Uterus (tissue), 2 donors: ENCODE measurements around the gene TOP1.

Experiments
- POLR2A ChIP-seq, 2 donors: fragments of 450-650 bp; IDR thresholded peaks; one replicate each; pipeline ENCODE4 v1.6.1; 2016; ENCODE audit warnings: antibody characterized with exemption in 2 of 2, mild to moderate bottlenecking in 1 of 2, moderate library complexity in 1 of 2
- TF ChIP-seq, protein P1 (sequence below), 4 experiments: fragments of 200-600 bp in 2 of 4; fragments of 450-650 bp in 2 of 4; sonication (generic) in 2 of 4; IDR thresholded peaks; one replicate each; pipeline ENCODE4 v1.5.1; 2016 to 2019; ENCODE audit warnings: antibody characterized with exemption in 4 of 4, mild to moderate bottlenecking in 2 of 4, moderate library complexity in 1 of 4

DNA sequence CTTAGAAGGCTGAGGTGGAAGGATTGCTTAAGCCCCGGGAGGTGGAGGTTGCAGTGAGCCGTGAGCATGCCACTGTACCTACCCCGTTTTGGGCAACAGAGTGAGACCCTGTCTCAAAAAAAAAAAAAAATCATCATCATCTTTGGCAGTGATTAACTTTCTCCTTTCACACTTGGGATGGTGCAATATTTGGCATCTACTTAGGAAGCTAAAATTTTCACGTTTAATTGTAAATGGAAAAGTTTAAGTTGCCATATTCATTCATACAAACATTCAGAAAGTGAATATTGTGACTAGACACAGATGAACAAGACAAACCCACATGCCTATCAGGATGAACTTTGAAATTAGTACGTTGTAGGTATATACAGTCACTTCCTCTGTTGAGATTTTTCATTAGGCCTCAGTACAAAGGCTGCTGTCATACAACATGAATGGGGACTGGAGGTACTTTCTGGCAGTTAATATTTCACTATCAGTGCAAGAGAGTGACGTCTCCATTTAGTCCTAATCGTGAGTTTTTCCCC lies 10.3 kb downstream of the TOP1 start:
- TF ChIP-seq POLR2A (IDR thresholded peaks at IDR 0.05): no peak
- TF ChIP-seq, protein P1, sequence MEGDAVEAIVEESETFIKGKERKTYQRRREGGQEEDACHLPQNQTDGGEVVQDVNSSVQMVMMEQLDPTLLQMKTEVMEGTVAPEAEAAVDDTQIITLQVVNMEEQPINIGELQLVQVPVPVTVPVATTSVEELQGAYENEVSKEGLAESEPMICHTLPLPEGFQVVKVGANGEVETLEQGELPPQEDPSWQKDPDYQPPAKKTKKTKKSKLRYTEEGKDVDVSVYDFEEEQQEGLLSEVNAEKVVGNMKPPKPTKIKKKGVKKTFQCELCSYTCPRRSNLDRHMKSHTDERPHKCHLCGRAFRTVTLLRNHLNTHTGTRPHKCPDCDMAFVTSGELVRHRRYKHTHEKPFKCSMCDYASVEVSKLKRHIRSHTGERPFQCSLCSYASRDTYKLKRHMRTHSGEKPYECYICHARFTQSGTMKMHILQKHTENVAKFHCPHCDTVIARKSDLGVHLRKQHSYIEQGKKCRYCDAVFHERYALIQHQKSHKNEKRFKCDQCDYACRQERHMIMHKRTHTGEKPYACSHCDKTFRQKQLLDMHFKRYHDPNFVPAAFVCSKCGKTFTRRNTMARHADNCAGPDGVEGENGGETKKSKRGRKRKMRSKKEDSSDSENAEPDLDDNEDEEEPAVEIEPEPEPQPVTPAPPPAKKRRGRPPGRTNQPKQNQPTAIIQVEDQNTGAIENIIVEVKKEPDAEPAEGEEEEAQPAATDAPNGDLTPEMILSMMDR (IDR thresholded peaks at IDR 0.05): no peak
